Choroid plexus epithelial cell (primary cell): ENCODE data around the gene VKORC1.

ENCODE experiments used
- DNase-seq: peaks from one replicate; pipeline ENCODE4 v3.0.0-alpha.2; 2010; ENCODE audit warnings: low read depth
- H3K4me3 ChIP-seq: 2 replicates; pipeline ENCODE4 v1.5.1; 2011; ENCODE audit warnings: low read depth, mild to moderate bottlenecking, control low read depth, low read length, moderate library complexity
- TF ChIP-seq, protein P1 (sequence below): conservative IDR thresholded peaks from 2 replicates; pipeline ENCODE4 v1.5.1; 2011; ENCODE audit warnings: low read depth, mild to moderate bottlenecking, control low read depth, inconsistent platforms, low read length, moderate library complexity

Gene VKORC1

DNA sequence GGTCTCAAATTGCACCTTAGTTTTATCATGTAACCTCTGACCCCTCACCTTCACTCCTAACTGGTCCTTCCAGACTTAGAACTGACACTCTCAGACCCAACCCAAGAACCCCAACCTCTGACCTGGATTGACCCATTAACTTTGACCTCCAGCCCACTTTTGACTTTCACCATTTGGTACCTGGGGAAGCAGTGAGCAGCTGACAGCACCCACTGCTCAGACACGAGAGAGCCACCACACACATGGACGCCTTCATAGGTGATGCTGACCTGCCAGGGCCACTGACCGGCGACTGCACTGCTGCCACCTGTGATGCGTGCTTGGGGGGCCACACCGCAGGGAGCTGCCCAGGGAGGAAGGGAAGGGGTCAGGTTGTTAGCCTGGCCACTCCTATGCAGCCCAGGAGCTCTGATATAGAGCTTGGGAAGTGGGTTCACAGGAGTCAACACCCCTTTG lies 38.5 kb upstream of the VKORC1 start:
- DNase-seq = no peak
- no peak overlapping the region for H3K4me3 ChIP-seq
- TF ChIP-seq, protein P1, sequence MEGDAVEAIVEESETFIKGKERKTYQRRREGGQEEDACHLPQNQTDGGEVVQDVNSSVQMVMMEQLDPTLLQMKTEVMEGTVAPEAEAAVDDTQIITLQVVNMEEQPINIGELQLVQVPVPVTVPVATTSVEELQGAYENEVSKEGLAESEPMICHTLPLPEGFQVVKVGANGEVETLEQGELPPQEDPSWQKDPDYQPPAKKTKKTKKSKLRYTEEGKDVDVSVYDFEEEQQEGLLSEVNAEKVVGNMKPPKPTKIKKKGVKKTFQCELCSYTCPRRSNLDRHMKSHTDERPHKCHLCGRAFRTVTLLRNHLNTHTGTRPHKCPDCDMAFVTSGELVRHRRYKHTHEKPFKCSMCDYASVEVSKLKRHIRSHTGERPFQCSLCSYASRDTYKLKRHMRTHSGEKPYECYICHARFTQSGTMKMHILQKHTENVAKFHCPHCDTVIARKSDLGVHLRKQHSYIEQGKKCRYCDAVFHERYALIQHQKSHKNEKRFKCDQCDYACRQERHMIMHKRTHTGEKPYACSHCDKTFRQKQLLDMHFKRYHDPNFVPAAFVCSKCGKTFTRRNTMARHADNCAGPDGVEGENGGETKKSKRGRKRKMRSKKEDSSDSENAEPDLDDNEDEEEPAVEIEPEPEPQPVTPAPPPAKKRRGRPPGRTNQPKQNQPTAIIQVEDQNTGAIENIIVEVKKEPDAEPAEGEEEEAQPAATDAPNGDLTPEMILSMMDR = no peak

DNA sequence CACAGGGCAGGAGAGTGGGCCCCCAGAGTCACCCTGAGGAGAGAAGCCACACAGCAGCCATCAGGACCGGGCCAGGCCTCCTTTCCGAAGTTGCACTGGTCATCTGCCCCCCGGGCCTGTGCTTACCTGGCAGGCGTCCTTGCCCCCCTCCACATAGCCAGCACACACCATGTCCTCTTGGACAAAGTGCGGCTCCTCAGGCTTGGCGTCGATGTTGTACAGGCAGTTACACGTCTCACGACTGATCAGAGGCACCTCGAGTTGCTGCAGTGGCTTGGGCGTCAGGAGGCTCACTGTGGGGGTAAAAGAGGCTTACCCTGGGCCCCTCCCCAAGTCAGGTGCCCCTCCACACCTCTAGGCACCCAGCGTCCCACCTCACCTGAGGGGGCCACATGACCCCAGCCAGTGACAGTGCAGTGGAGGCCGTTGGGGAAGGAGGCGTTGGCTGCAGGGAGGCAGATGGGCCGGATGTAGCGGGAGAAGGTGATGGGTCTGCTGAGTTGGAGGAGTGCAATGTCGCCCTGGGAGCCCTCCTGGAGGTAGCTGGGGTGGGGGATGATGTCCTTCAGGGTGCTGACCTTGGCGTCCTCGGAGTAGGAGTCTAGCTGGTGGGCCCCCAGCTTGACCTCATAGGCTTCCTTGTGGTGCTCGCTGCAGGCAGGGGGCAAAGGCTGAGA lies 37.8 kb upstream of the VKORC1 start:
- no peak overlapping the region for H3K4me3 ChIP-seq
- DNase-seq = no peak
- TF ChIP-seq, protein P1 = no peak

DNA sequence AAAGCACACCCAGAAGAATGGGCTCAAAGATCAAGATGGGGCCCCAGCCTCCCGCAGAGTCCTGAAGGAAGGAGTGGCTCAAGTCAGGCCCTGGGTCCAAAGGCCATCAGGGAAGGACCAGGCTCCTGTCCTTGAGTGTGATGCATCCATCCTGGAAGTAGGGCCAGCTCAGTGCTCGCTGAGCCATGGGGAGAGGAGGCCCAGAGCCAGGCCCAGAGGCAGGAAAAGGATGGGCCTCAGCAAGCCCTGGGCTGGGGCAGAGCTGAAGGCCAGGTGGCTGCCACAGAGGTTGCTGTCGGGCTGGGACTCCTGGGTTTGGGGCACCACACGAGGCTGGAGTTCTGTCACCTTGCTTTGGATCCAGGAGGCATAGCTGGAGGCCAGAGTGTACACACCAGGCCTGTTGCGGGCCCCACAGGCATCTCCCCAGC lies 37.3 kb upstream of the VKORC1 start:
- TF ChIP-seq, protein P1 = no peak
- no peak for DNase-seq
- no peak overlapping the region for H3K4me3 ChIP-seq

DNA sequence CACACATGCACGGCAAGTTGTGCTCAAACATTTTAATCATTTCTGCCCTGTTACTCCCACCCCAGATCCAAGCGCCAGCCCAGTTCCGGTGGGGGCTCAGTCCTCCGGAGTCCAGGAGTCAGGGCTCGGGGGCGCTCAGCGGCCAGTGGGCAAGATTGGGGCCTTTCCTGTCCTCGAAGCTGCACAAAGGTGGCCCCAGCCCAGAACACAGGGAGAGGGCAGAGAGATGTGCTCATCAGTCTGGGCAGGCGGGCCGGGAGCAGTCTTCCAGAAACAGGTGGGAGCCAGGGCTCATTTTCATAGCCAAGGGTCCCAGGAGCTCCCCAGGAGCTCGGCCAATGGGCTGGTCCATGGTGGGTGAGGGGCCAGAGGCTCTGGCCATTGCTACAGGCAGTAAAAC lies 36.8 kb upstream of the VKORC1 start:
- TF ChIP-seq, protein P1 = no peak
- H3K4me3 ChIP-seq = no peak overlapping the region
- DNase-seq = no peak

DNA sequence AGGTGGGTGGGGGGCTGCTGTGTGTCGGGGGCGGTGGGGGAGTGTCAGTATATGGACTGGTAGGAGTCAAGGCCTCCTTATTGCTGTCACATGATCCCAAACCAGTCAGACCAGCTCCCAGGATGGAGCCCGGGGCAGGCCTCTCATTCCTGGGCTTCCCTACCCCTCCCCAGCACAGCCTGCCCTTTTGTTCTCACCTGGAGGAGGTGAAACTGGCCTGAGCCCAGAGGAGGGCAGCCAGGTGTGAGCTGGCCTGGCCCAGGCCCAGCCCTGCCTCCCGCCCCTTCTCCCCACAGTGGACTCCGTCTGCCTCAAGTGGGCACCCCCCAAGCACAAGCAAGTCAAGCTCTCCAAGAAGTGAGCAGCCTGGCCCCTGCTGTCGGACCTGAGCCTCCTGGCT lies 36.3 kb upstream of the VKORC1 start:
- TF ChIP-seq, protein P1 = no peak
- no peak overlapping the region for H3K4me3 ChIP-seq
- DNase-seq = no peak

DNA sequence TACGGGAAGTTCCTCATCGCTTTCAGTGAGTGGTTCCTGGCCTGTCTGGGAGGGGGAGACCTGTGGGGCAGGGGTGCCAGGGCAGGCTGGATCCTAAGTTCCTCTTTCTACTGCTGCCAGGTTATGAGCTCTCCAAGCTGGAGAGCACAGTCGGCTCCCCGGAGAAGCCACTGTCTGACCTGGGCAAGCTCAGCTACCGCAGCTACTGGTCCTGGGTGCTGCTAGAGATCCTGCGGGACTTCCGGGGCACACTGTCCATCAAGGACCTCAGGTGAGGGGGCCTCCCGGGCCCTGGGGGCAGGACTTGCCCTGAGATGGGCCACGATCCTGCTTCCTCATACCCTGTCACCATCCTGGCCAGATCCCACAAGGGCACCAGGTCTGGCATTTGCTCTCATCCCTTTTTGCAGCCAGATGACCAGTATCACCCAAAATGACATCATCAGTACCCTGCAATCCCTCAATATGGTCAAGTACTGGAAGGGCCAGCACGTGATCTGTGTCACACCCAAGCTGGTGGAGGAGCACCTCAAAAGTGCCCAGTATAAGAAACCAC lies 35.8 kb upstream of the VKORC1 start:
- no peak for DNase-seq
- H3K4me3 ChIP-seq = no peak overlapping the region
- TF ChIP-seq, protein P1 = no peak
